GM19240 (cell line): ENCODE measurements around the gene WWOX.
"Not testable (repeated sequence)": the region's sequence is repeated elsewhere in the genome, so short reads cannot be mapped to it uniquely, and the experiment has no call there.

Experiments
- DNase-seq: peaks from one replicate; pipeline ENCODE4 v3.0.0; 2011; ENCODE audit warnings: low spot score; ENCODE audit not compliant: insufficient read length

The WWOX gene

GRCh38 chr16:78099271-78100111 is at the start of gene WWOX:
WWOX (plus strand) TSS chr16:78099654.
- DNase-seq = peak; percentile 85

GRCh38 chr16:78050734-78051400 is 48.6 kb upstream of the WWOX start:
- no peak for DNase-seq

- DNase-seq = no peak
Observed at GRCh38 chr16:78057803-78058564, 41.5 kb upstream of the WWOX start.

- DNase-seq = not testable (repeated sequence)
Observed at GRCh38 chr16:78059806-78060205, 39.6 kb upstream of the WWOX start.

- DNase-seq = no peak
Observed at GRCh38 chr16:78060295-78060694, 39.2 kb upstream of the WWOX start.

- no peak for DNase-seq
Observed at GRCh38 chr16:78060809-78061208, 38.6 kb upstream of the WWOX start.

- no peak for DNase-seq
Observed at GRCh38 chr16:78065319-78065718, 34.1 kb upstream of the WWOX start.

GRCh38 chr16:78069913-78070312 is 29.5 kb upstream of the WWOX start:
- DNase-seq = no peak

- DNase-seq = no peak
Observed at GRCh38 chr16:78072275-78072674, 27.2 kb upstream of the WWOX start.

GRCh38 chr16:78075800-78076199 is 23.7 kb upstream of the WWOX start:
- DNase-seq = no peak

- DNase-seq = no peak
Observed at GRCh38 chr16:78081341-78081740, 18.1 kb upstream of the WWOX start.

GRCh38 chr16:78091419-78091818 is 8.0 kb upstream of the WWOX start:
- DNase-seq = no peak

GRCh38 chr16:78092758-78093157 is 6.7 kb upstream of the WWOX start:
- DNase-seq = no peak

- DNase-seq = no peak
Observed at GRCh38 chr16:78094166-78094565, 5.3 kb upstream of the WWOX start.

- no peak for DNase-seq
Observed at GRCh38 chr16:78094998-78095397, 4.5 kb upstream of the WWOX start.

- DNase-seq = no peak
Observed at GRCh38 chr16:78096386-78096785, 3.1 kb upstream of the WWOX start.

GRCh38 chr16:78097548-78097947 is 1.9 kb upstream of the WWOX start:
- DNase-seq = no peak

GRCh38 chr16:78098087-78098486 is 1.4 kb upstream of the WWOX start:
- no peak for DNase-seq

- no peak for DNase-seq
Observed at GRCh38 chr16:78098595-78099270, 721 bp upstream of the WWOX start.

GRCh38 chr16:78100112-78100467 is 636 bp downstream of the WWOX start:
- peak; percentile 23 for DNase-seq

GRCh38 chr16:78102122-78102660 is 2.7 kb downstream of the WWOX start:
- DNase-seq = no peak
